Measurements from ENCODE around the gene MAP4K3.
A peak's percentile ranks its signal among the peaks of the same experiment; 100 is the strongest.

MAP4K3 gene

DNA sequence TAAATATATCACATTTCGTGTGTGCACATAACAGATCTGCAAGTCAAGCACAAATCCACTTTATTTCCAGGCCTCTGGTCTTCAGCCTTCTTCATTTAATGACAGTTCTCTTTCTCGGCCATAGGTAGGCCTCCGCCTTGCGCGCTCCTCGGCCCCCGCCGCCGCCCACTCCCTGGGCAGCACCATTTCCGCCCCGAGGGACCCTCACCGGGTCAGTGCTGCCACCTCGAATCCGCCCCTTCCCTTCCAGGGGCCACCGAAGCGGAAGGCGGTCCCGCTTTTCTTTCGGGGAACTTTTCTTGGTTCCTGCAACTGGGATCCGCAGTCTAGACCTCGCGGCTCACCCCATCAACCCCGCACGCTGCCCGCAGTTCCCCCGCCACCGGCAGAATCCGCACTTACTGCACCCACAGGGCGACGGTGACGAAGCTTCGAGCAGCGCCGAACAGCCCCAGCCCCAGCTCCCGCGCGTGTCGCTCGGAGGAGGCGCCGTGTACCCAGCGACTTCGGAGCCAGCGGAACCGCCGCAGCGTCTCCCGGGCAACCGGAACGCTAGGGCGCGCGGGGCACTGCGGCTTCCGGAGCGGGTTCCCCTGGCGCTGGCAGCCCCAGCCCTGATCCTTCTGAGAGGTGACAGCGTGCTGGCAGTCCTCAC lies 193.5 kb downstream of the MAP4K3 start, which contains the start of gene CDKL4:
CDKL4 (minus strand) TSS at position 502 of the 655 bp plus-strand sequence.
- DNase-seq (ENCODE audit: low spot score), result peak; percentile 25

DNA sequence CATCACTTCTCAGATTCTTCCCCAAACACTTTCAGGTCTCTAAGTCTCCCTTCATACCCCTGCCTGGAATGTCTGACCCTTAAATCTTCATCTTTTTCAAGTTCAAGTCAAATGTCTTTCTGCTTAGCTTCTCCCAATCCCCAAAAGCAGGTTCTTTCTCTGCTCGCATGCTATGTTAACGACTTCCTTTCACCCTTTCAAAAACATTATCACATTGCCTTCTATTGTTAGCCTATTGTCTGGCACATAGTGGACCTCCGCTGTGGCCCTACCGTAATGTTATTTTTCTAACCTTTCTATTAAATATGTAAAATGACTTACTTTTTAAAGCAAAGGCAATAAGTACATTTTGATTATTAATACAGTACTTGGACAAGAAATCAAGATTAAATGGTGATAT lies 195.5 kb downstream of the MAP4K3 start:
- no peak for DNase-seq (ENCODE audit: low spot score)

DNA sequence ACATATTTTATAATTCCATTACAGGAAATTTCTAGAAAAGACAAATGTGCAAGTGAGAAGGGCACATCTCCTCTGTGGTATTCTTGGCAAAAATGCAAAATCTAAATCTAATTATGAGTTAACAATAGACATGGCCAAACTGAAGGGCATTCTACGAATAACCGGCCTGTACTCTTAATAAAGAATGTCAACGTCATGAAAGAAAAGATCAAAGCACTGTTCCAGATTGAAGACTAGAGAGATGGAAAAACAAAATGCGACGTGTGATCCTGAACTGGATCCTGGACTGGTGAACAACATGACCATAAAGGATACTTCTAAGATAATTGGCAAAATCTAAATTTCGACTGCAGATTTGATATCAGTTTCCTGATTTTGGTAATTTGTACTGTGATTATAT lies 196.3 kb downstream of the MAP4K3 start:
- DNase-seq (ENCODE audit: low spot score), result no peak

DNA sequence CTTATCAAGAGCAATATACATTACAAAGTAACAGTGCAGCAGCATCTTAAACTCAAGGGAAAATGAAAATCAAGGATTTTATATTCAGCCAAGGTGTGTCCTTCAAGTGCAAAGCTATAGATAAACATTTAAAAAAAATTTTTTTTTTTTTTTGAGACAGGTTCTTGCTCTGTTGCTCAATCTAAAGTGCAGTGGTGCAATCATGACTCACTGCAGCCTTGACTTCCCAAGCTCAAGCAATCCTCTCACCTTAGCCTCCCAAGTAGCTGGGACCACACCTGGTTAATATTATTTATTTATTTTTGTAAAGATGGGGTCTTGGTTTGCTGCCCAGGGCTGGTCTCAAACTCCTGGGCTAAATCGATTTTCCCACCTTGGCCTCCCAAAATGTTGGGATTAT lies 202.3 kb downstream of the MAP4K3 start:
- DNase-seq (ENCODE audit: low spot score), result no peak

GRCh38 chr2:39232141-39232540 lies 204.9 kb downstream of the MAP4K3 start:
- no peak for DNase-seq (ENCODE audit: low spot score)

DNA sequence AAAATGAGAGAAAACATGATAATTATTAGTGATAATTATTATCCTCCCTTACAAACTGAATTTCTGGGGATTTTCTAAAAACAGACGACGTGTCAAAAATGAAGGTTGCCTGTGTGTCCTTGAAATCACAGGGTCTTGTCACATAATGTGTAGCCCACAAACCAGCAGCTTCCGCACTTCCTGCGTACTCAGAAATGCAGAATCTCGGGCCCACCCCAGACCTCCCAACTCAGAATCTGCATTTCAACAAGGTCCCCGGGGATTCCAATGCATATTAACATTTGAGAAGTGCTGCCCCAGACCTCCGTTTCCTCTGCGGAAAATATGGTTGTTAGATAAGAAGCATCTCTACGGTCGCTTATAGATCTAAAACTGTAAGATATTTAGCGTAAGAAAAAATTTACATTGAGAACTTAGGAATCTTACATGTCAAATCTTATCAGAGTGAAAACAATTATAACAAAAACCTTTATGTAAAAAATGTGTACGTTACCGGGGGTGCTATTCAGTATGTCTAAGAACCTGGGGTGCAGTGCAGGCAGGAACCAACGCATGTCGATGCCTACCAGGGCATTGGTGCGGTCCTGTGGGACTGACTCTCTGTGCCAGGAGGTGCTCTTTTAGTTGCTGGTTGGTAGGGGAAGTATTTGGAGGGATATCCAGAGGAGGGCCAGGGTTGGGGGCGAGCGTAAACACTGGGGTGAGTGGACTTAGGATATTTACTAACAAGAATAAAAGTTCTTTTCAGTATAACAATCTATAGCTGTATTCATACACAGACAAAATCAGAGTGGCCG lies 208.5 kb downstream of the MAP4K3 start:
- no peak for DNase-seq (ENCODE audit: low spot score)

- DNase-seq (ENCODE audit: low spot score), result peak; percentile 49
Observed at GRCh38 chr2:39227628-39228412, 209.3 kb downstream of the MAP4K3 start.

DNA sequence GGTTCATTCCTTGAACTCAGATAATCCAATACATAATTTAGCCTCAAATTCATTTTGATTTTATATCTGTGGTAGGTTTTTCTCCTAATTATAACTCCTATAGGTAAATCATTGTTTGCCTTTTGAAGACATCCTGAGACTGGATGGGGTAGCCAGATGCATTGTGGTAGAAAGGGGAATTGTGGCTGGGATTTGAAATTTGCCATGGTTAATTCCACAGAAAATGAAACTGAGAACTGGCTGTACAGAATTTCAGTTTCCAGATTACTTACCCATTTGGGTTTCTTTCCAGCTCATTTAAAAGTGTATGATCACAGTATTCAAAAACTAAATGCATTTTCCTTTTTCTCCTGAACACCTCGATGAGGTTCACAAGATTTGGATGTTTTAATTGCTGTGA lies 211.5 kb downstream of the MAP4K3 start:
- DNase-seq (ENCODE audit: low spot score), result no peak

DNA sequence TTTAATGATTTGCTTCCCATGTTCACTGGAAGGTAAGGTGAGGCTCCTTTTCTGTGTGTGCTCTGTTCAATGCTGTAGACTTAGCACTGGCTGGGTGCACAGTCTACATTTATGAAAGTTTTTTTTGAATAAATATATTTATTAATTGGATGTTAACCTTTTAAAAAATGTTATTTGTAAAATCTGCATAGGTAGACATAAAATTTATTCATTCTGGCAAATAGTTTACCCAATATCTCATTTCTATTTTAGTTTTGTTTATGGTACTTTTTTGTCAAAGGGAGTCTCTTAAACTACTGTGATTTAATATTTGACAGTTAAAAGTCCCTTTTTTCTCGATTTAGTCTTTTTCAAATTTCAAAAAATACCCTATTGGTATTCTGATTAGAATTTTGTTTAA lies 213.2 kb downstream of the MAP4K3 start:
- no peak for DNase-seq (ENCODE audit: low spot score)

DNA sequence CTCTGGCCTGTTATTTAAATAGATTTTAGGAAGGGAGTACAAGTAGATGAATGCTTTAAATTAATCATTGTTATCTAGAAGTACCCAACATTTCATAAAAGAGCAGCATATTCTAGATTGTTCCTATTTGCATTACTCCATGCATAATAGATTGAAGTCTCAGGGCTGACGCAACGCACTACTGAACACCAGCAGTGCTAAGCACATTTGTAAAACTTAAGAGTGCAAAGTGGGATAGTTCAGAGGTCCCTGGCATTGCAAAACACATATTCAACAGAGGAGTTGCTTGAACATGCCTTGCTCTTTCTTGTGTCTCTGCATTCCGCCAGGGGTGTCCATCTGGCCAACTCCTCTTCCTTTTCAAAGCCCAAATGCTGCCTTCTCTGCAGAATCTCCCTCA lies 215.6 kb downstream of the MAP4K3 start:
- DNase-seq (ENCODE audit: low spot score), result no peak

GRCh38 chr2:39220136-39220535 lies 216.9 kb downstream of the MAP4K3 start:
- DNase-seq (ENCODE audit: low spot score), result no peak

GRCh38 chr2:39218391-39218790 lies 218.7 kb downstream of the MAP4K3 start:
- DNase-seq (ENCODE audit: low spot score), result no peak

- DNase-seq (ENCODE audit: low spot score), result no peak
Observed at GRCh38 chr2:39217192-39217550, 219.9 kb downstream of the MAP4K3 start.

GRCh38 chr2:39216346-39217191 lies 220.5 kb downstream of the MAP4K3 start:
- no peak for DNase-seq (ENCODE audit: low spot score)

GRCh38 chr2:39215545-39215944 lies 221.5 kb downstream of the MAP4K3 start:
- DNase-seq (ENCODE audit: low spot score), result no peak

DNA sequence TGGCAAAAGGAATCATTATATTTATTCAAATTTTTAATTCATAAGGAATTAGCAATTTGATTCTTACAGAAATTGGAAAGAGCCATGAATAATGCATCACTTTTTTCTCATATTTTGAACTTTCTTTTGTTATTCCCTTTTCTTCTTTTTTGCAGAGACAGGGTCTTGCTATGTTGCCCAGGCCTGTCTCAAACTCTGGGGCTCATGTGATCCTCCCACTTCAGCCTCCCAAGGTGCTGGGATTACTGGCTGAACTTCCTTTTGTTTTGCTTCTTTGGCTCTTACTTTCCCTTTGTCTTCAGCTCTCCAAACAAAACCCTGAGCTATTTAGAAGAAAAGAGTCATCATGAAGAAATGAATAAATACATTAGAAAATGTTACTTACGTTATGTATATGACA lies 224.1 kb downstream of the MAP4K3 start:
- no peak for DNase-seq (ENCODE audit: low spot score)

- DNase-seq (ENCODE audit: low spot score), result no peak
Observed at GRCh38 chr2:39210846-39211245, 226.2 kb downstream of the MAP4K3 start.

DNA sequence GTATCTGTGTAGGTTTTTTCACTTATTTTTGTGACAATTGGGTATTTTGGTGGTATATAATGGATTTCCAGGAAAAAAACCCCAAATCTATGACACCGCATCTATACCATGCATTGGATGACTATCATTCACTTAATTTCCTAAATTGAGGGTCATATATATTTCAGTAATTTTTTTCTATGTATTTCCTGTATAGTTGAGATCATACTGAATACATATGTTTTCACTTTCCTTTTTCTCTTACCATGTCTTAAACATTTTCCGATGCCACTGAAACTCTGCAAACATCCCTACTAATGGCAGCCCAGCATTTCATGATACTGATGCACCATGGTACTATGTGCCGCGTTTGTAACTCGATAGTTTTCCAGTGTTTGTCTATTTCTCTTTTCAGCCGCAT lies 233.7 kb downstream of the MAP4K3 start:
- no peak for DNase-seq (ENCODE audit: low spot score)

DNA sequence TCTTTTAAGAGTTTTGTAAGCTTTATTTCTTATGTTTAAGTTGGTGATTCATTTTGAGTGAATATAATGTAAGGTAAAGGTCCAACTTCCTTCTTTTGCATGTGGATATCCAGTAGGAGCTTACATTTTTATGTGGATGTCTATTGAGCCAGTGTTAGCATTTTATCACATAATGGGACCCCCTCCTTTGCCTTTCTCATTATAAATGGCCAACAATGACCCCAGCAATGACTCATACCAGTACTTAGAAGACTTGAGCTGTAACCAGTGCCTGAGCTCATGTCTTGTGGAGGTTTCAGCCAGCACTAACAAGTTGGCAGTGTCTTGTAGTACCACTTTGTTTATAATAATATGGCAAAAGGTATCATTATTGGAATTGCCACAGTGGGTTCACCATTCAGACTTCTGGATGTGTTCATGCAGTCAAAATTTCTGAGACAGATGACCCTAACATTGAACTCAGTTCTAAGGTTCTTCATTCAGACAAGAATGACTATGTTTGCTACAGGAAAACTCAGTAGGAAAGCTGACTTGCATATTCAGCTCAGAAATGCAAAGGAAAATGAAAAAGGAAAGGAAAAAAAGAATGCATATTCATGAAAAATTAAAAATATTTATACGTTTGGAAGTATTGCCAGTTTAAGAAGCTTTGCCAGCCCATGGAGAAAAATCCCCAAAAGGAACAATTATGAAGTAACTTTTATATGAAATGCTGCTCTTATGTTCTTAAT lies 234.3 kb downstream of the MAP4K3 start:
- DNase-seq (ENCODE audit: low spot score), result no peak

Measured in hepatic stellate cell (primary cell).